Stimulated activated CD4-positive, alpha-beta T cell treated with anti-CD3 and anti-CD28 coated beads, Interleukin-4, amount 100 ng/mL, for 48 hours (primary cell): ENCODE results near the gene TMEM198.

Experiments
- DNase-seq, 2 donors: peaks; one replicate each; pipeline ENCODE4 v3.0.0-alpha.2; 2020; ENCODE audit warnings: low read depth in 2 of 2

Gene TMEM198

DNA sequence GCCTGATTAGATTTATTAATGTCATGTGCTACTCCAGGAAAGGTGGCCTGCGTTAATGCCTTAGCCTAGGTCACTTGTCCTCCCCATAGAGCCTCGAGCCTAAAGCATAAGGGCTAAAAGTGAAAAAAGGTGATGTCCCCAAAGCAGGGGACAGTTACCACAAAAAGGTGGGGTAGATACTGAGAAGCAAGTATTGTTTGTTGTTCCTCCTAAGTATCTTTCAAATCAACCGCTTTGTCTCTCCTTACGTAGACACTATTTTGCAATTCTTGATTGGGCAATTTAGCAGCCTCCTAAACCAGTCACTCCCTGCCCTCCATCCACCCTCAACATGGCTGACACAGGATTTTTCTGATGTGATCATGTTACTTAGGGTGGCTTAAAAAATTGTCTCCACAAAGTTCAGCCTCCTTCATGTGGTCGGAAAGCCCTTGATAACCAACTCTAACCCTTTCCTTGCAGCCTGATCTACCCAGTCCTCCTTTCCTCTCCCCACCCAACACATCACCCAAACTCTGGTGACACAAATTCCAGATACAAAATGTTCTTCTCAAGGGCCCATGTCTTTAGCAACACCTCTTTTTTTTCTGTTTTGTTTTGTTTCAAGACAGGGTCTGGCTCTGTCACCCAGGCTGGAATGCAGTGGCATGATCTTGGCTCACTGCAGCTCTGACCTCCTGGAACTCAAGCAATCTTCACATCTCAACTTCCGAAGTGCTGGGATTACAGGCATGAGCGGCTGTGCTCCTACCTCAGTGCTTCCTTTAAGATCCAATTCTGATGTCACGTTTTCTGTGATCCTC lies 35.2 kb downstream of the TMEM198 start:
- DNase-seq, result no peak

DNA sequence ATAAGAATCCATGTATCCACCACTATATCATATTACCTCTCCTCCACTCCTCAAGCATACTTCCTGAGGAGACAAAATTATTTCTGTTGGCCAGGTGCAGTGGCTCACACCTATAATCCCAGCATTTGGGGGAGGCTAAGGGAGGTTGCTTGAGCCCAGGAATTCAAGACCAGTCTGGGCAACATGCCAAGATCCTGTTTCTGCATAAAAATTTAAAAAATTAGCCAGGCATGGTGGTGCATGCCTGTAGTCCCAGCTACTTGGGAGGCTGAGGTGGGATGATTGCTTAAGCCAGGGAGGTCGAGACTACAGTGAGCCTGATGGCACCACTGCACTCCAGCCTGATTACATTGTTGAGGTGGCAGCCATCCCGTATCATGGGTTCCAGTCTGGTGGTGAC lies 37.5 kb downstream of the TMEM198 start:
- no peak for DNase-seq

DNA sequence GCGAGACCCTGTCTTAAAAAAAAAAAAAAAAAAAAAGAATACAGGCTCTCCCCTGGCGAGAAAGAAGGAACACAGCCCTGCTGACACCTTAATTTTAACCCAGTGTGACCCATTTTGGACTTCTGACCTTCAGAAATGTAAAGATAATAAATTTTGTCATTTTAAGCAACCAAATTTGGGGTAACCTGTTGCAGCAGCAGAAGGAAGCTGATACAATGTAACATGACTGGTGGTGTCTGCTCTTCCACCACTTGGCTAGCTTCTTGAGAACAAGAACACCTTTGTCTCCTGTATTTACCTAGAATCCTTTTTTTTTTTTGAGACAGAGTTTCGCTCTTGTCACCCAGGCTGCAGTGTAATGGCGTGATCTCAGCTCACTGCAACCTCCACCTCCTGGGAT lies 47.3 kb downstream of the TMEM198 start:
- no peak for DNase-seq

DNA sequence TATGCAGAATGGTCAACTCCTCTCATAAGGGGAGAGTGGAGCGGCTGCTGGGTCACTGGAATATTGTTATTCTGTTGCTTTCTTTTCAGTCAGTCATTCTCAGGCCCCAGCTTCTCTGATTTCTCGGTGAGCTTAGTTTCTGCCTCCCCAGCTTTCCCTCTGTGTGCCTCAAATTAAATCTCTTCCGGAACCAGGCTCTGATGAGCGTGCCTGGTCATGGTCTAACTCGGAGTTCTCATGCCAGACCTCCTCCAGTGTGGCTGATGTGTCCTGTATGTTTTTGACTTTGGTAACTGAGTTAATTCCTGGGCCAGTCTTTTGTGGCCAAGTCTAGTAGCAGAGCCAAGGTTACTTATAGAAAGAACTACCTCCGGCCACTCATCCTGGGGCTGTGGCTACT lies 48.9 kb downstream of the TMEM198 start:
- no peak for DNase-seq

DNA sequence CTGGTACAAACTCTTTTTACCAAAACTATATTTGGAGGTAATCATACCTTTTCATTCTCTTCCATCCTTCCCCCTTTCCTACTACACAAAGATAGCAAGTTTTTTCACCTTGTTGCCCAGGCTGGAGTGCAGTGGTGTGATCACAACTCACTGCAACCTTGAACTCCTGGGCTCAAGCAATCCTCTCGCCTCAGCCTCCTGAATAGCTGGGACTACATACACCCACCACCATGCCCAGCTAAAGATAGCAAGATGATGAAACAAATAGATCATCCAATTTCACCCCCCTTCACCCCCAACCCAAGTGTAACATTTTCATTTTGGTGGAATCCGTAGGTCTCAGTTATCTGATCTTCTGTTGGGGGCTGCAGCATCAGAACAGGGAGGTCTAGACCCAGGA lies 49.3 kb downstream of the TMEM198 start:
- DNase-seq, result no peak

DNA sequence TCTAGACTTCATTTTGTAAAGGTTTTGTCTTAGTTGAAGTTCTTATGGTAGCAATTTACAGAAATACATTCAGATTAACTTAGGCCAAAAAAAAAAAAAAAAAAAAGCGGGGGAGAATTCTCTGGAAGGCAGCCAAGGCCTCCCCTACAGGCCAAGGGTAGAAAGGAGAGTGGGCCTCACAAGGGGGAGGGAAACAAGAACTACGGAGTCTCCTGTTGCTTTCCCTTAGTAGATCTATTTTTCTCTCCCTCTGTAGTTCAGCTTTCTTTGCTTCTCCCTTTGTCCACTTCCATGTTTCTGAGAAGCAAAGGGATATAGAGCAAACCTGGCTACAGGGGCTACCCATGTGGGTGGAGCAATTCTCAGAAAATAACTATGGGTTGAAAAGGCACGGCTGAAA lies 51.4 kb downstream of the TMEM198 start:
- no peak for DNase-seq

DNA sequence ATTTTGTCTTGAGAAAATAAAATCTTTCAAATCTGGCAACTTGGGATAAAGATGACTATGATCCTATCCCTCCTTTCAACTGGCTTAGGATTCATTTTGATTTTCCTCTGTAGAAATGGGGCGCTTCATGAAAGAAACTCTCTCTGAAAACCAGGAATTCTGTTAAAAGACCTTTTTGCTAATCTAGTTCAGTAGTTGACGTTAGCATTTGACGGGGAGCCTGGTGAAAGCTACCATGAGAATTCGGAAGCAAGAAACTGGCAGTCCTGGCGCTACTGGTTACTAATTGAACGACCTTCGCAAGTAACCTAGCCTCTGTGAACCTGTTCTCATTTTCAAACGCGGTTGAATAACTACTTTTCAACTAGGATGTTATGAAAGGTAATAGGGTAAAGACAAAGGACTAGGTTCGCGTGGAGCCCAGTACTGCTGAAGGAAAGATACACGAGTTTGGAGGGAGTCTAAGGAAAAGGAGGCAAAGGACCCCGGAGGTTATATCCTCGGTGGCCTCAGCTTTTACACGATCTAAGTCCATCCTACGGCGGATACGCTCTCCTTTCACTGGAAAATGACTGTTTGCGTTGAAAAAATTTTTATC lies 53.2 kb downstream of the TMEM198 start:
- no peak for DNase-seq

DNA sequence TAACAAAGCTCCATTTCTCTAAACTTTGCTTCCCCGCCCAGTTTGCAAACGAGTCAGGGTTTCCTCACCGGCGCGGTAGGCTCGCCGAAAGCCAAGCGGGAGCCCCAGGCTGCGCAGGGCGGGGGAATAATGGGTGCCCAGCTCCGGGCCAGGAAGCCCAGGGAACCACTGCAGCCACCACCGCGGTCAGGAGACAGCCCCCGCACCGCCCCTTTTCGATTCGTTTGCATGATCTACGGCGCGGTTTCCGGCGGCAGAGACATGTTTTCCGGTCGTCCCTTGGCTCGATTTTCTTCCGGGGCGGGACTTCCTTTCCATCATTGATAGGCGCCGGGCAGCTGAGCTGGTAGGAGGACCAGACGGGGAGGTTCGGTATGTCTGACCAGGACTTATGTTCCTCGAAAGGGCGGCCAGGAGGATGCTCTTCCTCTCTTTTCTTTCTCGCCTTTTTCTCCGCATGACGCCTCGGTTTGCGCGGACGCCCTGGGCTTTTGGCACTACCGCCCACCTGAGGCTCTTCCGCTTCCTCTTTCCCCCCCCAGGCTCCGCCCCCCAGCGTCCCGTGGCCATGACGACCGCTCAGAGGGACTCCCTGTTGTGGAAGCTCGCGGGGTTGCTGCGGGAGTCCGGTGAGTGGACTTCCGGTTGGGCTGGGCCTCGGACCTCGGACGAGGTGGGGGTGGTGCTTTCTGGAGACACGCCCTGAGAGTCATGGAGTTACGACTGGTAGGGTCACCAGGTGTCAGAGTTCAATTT lies 53.9 kb downstream of the TMEM198 start, which contains the start of gene STK11IP:
STK11IP (plus strand) TSS at position 306 of the 756 bp plus-strand sequence; CDS start at position 569, 263 bp downstream.
- DNase-seq, result peak; percentile 86 to 92

DNA sequence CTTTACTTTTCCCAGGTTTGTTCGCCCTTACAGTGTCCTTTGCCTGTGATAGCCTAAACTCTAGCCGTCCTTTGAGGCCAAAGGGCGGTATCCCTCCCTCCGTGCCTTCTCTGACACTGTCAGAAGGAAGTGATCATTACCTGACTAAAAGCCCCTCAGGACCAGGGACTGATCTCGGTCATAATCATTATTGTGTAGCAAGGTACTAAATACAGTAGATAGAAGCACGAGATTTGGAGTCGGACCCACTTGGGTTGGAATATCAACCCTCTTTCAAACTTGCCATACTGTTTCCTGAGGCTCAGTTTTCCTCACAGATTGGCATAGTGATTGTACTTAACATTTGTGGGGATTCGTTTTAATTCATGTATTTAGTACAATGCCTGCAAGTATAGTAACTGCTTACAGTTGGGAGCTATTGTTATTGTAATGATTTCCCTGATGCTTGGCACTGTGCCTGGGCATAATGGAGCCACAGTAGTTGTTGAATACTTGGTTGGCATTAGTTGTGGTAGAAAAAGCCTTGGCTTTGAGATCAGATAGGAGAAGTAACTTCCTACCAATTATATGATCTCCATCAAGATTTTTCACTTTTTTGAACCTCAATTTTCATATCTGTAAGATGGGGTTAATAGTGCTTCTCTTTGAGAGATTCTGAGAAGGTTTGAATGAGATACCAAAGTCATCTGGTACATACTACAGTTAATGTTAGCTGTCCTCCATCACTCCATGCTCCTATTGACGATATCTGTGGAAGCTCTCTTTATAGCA lies 54.7 kb downstream of the TMEM198 start:
- DNase-seq, result no peak
